GM23338 (cell line): ENCODE results near the gene PLEKHG4.

ENCODE experiments used
- CREB1 ChIP-seq: fragments of 250-450 bp; sonication (Bioruptor Pico); IDR thresholded peaks from 2 replicates; pipeline ENCODE4 v1.5.0; 2020; ENCODE audit warnings: low read depth, mild to moderate bottlenecking, moderate library complexity
- EZH2 ChIP-seq: fragments of 200-600 bp; sonication (generic); IDR thresholded peaks from one replicate; pipeline ENCODE4 v1.8.0; 2017; ENCODE audit warnings: antibody characterized with exemption, mild to moderate bottlenecking, low read depth; ENCODE audit not compliant: unreplicated experiment
- EZH2phosphoT487 ChIP-seq: fragments of 200-600 bp; sonication (generic); IDR thresholded peaks from one replicate; pipeline ENCODE4 v1.8.1; 2018; ENCODE audit warnings: antibody characterized with exemption; ENCODE audit not compliant: unreplicated experiment
- JUNB ChIP-seq: IDR thresholded peaks from one replicate; pipeline ENCODE4 v1.6.1; 2016; ENCODE audit warnings: antibody characterized with exemption; ENCODE audit not compliant: unreplicated experiment
- NANOG ChIP-seq: IDR thresholded peaks from 2 replicates; pipeline ENCODE4 v1.6.1; 2016; ENCODE audit warnings: antibody characterized with exemption, borderline replicate concordance
- POLR2AphosphoS5 ChIP-seq: IDR thresholded peaks from 2 replicates; pipeline ENCODE4 v1.6.1; 2016; ENCODE audit warnings: antibody characterized with exemption, low read depth
- REST ChIP-seq: IDR thresholded peaks from one replicate; pipeline ENCODE4 v1.6.1; 2018; ENCODE audit warnings: antibody characterized with exemption; ENCODE audit not compliant: unreplicated experiment
- STAT1 ChIP-seq: IDR thresholded peaks from one replicate; pipeline ENCODE4 v1.6.1; 2016; ENCODE audit warnings: antibody characterized with exemption; ENCODE audit not compliant: unreplicated experiment
- ZNF114 ChIP-seq: fragments of 250-450 bp; sonication (Bioruptor Pico); IDR thresholded peaks from 2 replicates; pipeline ENCODE4 v1.5.0; 2020; ENCODE audit warnings: mild to moderate bottlenecking, moderate library complexity
- ZNF331 ChIP-seq: fragments of 250-450 bp; sonication (Bioruptor Pico); IDR thresholded peaks from 2 replicates; pipeline ENCODE4 v1.5.0; 2020; ENCODE audit warnings: low read depth, mild to moderate bottlenecking, moderate library complexity
- TF ChIP-seq, protein P1 (sequence below), 2 experiments: fragments of 200-600 bp in 1 of 2; sonication (generic) in 1 of 2; conservative IDR thresholded peaks; 2 replicates each; pipeline versions ENCODE4 v1.5.1 to v1.6.1; 2016 to 2017; ENCODE audit warnings: antibody characterized with exemption in 2 of 2, low read depth in 2 of 2, mild to moderate bottlenecking in 2 of 2, moderate library complexity in 1 of 2
- TF ChIP-seq, protein P2 (sequence below): IDR thresholded peaks from 2 replicates; pipeline ENCODE4 v1.6.1; 2016; ENCODE audit warnings: antibody characterized with exemption
- TF ChIP-seq, protein P3 (sequence below): fragments of 250-450 bp; sonication (Bioruptor Pico); IDR thresholded peaks from 2 replicates; pipeline ENCODE4 v1.5.0; 2020; ENCODE audit warnings: mild to moderate bottlenecking, moderate library complexity

DNA sequence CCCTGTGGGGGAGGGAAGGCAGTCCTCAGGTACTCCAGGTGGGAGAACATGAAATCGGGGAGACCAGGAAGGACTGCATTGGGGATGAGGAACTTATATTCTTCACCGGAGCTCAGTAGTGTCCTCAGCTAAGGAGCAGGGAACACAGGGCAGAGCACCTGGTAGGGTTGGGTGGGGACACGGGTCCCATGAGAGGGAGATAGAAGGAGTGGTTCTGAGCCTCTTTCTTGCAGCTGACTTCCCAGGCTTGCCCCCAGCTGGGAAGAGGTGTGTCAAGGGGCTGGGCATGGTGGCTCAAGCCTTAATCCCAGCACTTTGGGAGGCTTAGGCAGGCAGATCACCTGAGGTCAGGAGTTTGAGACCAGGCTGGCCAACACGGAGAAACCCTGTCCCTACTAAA lies 34.1 kb upstream of the PLEKHG4 start:
- no peak for TF ChIP-seq POLR2AphosphoS5
- TF ChIP-seq, protein P1, sequence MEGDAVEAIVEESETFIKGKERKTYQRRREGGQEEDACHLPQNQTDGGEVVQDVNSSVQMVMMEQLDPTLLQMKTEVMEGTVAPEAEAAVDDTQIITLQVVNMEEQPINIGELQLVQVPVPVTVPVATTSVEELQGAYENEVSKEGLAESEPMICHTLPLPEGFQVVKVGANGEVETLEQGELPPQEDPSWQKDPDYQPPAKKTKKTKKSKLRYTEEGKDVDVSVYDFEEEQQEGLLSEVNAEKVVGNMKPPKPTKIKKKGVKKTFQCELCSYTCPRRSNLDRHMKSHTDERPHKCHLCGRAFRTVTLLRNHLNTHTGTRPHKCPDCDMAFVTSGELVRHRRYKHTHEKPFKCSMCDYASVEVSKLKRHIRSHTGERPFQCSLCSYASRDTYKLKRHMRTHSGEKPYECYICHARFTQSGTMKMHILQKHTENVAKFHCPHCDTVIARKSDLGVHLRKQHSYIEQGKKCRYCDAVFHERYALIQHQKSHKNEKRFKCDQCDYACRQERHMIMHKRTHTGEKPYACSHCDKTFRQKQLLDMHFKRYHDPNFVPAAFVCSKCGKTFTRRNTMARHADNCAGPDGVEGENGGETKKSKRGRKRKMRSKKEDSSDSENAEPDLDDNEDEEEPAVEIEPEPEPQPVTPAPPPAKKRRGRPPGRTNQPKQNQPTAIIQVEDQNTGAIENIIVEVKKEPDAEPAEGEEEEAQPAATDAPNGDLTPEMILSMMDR (conservative IDR thresholded peaks at IDR 0.05; ENCODE audit: low read depth in 2 of 2) = no peak
- TF ChIP-seq REST = no peak
- TF ChIP-seq CREB1 = no peak
- no peak for TF ChIP-seq ZNF114 (CRISPR knock-in tag)
- no peak for TF ChIP-seq EZH2
- TF ChIP-seq EZH2phosphoT487 = no peak
- TF ChIP-seq JUNB = no peak
- TF ChIP-seq, protein P2, sequence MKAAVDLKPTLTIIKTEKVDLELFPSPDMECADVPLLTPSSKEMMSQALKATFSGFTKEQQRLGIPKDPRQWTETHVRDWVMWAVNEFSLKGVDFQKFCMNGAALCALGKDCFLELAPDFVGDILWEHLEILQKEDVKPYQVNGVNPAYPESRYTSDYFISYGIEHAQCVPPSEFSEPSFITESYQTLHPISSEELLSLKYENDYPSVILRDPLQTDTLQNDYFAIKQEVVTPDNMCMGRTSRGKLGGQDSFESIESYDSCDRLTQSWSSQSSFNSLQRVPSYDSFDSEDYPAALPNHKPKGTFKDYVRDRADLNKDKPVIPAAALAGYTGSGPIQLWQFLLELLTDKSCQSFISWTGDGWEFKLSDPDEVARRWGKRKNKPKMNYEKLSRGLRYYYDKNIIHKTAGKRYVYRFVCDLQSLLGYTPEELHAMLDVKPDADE = no peak
- no peak for TF ChIP-seq NANOG
- no peak for TF ChIP-seq ZNF331 (CRISPR knock-in tag)
- TF ChIP-seq STAT1 = no peak
- TF ChIP-seq, protein P3, sequence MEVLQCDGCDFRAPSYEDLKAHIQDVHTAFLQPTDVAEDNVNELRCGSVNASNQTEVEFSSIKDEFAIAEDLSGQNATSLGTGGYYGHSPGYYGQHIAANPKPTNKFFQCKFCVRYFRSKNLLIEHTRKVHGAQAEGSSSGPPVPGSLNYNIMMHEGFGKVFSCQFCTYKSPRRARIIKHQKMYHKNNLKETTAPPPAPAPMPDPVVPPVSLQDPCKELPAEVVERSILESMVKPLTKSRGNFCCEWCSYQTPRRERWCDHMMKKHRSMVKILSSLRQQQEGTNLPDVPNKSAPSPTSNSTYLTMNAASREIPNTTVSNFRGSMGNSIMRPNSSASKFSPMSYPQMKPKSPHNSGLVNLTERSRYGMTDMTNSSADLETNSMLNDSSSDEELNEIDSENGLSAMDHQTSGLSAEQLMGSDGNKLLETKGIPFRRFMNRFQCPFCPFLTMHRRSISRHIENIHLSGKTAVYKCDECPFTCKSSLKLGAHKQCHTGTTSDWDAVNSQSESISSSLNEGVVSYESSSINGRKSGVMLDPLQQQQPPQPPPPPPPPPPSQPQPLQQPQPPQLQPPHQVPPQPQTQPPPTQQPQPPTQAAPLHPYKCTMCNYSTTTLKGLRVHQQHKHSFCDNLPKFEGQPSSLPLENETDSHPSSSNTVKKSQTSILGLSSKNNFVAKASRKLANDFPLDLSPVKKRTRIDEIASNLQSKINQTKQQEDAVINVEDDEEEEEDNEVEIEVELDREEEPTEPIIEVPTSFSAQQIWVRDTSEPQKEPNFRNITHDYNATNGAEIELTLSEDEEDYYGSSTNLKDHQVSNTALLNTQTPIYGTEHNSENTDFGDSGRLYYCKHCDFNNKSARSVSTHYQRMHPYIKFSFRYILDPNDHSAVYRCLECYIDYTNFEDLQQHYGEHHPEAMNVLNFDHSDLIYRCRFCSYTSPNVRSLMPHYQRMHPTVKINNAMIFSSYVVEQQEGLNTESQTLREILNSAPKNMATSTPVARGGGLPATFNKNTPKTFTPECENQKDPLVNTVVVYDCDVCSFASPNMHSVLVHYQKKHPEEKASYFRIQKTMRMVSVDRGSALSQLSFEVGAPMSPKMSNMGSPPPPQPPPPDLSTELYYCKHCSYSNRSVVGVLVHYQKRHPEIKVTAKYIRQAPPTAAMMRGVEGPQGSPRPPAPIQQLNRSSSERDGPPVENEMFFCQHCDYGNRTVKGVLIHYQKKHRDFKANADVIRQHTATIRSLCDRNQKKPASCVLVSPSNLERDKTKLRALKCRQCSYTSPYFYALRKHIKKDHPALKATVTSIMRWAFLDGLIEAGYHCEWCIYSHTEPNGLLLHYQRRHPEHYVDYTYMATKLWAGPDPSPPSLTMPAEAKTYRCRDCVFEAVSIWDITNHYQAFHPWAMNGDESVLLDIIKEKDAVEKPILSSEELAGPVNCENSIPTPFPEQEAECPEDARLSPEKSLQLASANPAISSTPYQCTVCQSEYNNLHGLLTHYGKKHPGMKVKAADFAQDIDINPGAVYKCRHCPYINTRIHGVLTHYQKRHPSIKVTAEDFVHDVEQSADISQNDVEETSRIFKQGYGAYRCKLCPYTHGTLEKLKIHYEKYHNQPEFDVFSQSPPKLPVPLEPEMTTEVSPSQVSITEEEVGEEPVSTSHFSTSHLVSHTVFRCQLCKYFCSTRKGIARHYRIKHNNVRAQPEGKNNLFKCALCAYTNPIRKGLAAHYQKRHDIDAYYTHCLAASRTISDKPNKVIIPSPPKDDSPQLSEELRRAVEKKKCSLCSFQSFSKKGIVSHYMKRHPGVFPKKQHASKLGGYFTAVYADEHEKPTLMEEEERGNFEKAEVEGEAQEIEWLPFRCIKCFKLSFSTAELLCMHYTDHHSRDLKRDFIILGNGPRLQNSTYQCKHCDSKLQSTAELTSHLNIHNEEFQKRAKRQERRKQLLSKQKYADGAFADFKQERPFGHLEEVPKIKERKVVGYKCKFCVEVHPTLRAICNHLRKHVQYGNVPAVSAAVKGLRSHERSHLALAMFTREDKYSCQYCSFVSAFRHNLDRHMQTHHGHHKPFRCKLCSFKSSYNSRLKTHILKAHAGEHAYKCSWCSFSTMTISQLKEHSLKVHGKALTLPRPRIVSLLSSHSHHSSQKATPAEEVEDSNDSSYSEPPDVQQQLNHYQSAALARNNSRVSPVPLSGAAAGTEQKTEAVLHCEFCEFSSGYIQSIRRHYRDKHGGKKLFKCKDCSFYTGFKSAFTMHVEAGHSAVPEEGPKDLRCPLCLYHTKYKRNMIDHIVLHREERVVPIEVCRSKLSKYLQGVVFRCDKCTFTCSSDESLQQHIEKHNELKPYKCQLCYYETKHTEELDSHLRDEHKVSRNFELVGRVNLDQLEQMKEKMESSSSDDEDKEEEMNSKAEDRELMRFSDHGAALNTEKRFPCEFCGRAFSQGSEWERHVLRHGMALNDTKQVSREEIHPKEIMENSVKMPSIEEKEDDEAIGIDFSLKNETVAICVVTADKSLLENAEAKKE (CRISPR knock-in tag) = no peak
